Measurements from ENCODE around the gene ATXN10. TPM values are rescaled to one million over a fixed set of nuclear protein-coding genes. Genes with fewer than 3 reads are reported as not detected.

The ATXN10 gene
- total RNA-seq, 6 donors from 2014 or later: 90.2 to 137 (median 110) TPM

- Histone ChIP-seq H3K36me3 (peaks cover 0 to 6% (median 0%) of the 10 kb centered on the region in 4 donors), H3K4me3 (no peak overlapping the region), H3K4me1 (peaks cover 5 to 20% (median 6%) of the 10 kb centered on the region in 4 donors), H3K9me3 (no peaks in the 10 kb centered on the region), H3K27ac (no peak overlapping the region), H3K27me3 (no peaks in the 10 kb centered on the region)
- DNase-seq (peak in 1 of 2 donors; percentile 63), ATAC-seq (ENCODE audit: low FRiP score in 2 of 2) (peak; percentile 6 to 49)
- no peak for TF ChIP-seq POLR2A (IDR thresholded peaks at IDR 0.05)
- TF ChIP-seq POLR2AphosphoS5 (IDR thresholded peaks at IDR 0.05): no peak
- TF ChIP-seq CTCF (IDR thresholded peaks at IDR 0.05): no peak
- no peak for TF ChIP-seq EP300 (IDR thresholded peaks at IDR 0.05)
- 59 to 78% methylated on average over 3 of the region's 3 CpGs for WGBS, 2 donors
These were observed 83.2 kb downstream of the ATXN10 start for GRCh38 chr22:45754822-45755221.

GRCh38 chr22:45756558-45756957 lies 84.9 kb downstream of the ATXN10 start:
- peak overlapping the region in 1 of 4 donors; percentile 3 for H3K27ac ChIP-seq
- no peak for ATAC-seq (ENCODE audit: low FRiP score in 2 of 2)
- TF ChIP-seq POLR2AphosphoS5 (IDR thresholded peaks at IDR 0.05) (no peak), CTCF (IDR thresholded peaks at IDR 0.05) (no peak)

GRCh38 chr22:45757068-45757467 lies 85.4 kb downstream of the ATXN10 start:
- DNase-seq (peak; percentile 27 to 29), ATAC-seq (ENCODE audit: low FRiP score in 2 of 2) (peak; percentile 28 to 76)
- Histone ChIP-seq H3K4me1 (peaks cover 5 to 20% (median 6%) of the 10 kb centered on the region in 4 donors), H3K27ac (peak overlapping the region in 2 of 4 donors; percentile 3 to 6), H3K9me3 (no peaks in the 10 kb centered on the region), H3K36me3 (peaks cover 0 to 6% (median 0%) of the 10 kb centered on the region in 4 donors), H3K4me3 (no peak overlapping the region), H3K27me3 (no peaks in the 10 kb centered on the region)
- WGBS, 2 donors: 65 to 68% methylated on average over 14 of the region's 14 CpGs
- TF ChIP-seq POLR2AphosphoS5 (IDR thresholded peaks at IDR 0.05) (no peak), CTCF (IDR thresholded peaks at IDR 0.05) (peak in 1 of 6 experiments; percentile 19)

More at GRCh38 chr22:45756558-45756957, 84.9 kb downstream of the ATXN10 start:
- H3K4me3 ChIP-seq: no peak overlapping the region
- peaks cover 5 to 20% (median 6%) of the 10 kb centered on the region in 4 donors for H3K4me1 ChIP-seq
- no peaks in the 10 kb centered on the region for H3K27me3 ChIP-seq
- no peaks in the 10 kb centered on the region for H3K9me3 ChIP-seq
- no peak for DNase-seq
- WGBS, 2 donors: 55 to 63% methylated on average over 1 of the region's 1 CpG
- H3K36me3 ChIP-seq: peaks cover 0 to 6% (median 0%) of the 10 kb centered on the region in 4 donors

GRCh38 chr22:45757936-45758335 lies 86.3 kb downstream of the ATXN10 start:
- TF ChIP-seq POLR2A (IDR thresholded peaks at IDR 0.05) (no peak), EP300 (IDR thresholded peaks at IDR 0.05) (no peak), POLR2AphosphoS5 (IDR thresholded peaks at IDR 0.05) (no peak), CTCF (IDR thresholded peaks at IDR 0.05) (no peak)
- H3K4me3 ChIP-seq: no peak overlapping the region
- no peaks in the 10 kb centered on the region for H3K9me3 ChIP-seq
- H3K27me3 ChIP-seq: no peaks in the 10 kb centered on the region
- H3K36me3 ChIP-seq: peaks cover 0 to 6% (median 0%) of the 10 kb centered on the region in 4 donors
- peaks cover 5 to 20% (median 6%) of the 10 kb centered on the region in 4 donors for H3K4me1 ChIP-seq
- H3K27ac ChIP-seq: no peak overlapping the region
- 87 to 90% methylated on average over 11 of the region's 11 CpGs for WGBS, 2 donors
- peak in 1 of 2 donors; percentile 22 for DNase-seq
- no peak for ATAC-seq (ENCODE audit: low FRiP score in 2 of 2)

GRCh38 chr22:45758603-45759002 lies 87.0 kb downstream of the ATXN10 start:
- Histone ChIP-seq H3K9me3 (no peaks in the 10 kb centered on the region), H3K4me1 (peaks cover 5 to 20% (median 6%) of the 10 kb centered on the region in 4 donors), H3K36me3 (peaks cover 0 to 6% (median 0%) of the 10 kb centered on the region in 4 donors), H3K27ac (no peak overlapping the region), H3K27me3 (no peaks in the 10 kb centered on the region), H3K4me3 (no peak overlapping the region)
- DNase-seq: no peak
- TF ChIP-seq CTCF (IDR thresholded peaks at IDR 0.05) (no peak), EP300 (IDR thresholded peaks at IDR 0.05) (no peak), POLR2AphosphoS5 (IDR thresholded peaks at IDR 0.05) (no peak), POLR2A (IDR thresholded peaks at IDR 0.05) (no peak)
- no peak for ATAC-seq (ENCODE audit: low FRiP score in 2 of 2)
- WGBS, 2 donors: 90% methylated on average over 7 of the region's 7 CpGs
